NB4 (cell line): ENCODE results near the gene RBM46.

Experiments
- MYC ChIP-seq: IDR thresholded peaks from 2 replicates; pipeline ENCODE4 v1.6.1; 2011; ENCODE audit warnings: low read depth, low read length
- TF ChIP-seq, protein P1 (sequence below): IDR thresholded peaks from one replicate; pipeline ENCODE4 v1.5.1; 2012; ENCODE audit warnings: low read depth, low read length

DNA sequence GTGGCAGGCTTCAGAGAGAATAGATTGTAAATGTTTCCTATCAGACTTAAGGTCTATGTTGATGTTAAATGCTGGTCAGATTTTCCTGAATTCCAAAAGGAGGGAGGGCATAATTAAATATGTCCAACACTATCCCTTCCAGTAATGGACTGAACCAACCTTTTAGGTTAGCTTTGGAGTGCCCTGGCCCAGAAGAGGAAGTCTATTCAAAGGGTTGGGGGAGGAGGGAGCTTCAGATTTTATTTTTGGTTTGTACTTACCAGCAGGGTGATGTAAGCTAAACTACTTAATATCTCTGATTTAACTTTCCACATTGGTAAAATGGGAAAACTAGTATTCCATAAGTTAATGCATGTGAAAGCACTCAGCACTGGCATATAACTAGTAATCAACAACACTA is 91.1 kb downstream of the RBM46 start:
- no peak for TF ChIP-seq MYC
- TF ChIP-seq, protein P1, sequence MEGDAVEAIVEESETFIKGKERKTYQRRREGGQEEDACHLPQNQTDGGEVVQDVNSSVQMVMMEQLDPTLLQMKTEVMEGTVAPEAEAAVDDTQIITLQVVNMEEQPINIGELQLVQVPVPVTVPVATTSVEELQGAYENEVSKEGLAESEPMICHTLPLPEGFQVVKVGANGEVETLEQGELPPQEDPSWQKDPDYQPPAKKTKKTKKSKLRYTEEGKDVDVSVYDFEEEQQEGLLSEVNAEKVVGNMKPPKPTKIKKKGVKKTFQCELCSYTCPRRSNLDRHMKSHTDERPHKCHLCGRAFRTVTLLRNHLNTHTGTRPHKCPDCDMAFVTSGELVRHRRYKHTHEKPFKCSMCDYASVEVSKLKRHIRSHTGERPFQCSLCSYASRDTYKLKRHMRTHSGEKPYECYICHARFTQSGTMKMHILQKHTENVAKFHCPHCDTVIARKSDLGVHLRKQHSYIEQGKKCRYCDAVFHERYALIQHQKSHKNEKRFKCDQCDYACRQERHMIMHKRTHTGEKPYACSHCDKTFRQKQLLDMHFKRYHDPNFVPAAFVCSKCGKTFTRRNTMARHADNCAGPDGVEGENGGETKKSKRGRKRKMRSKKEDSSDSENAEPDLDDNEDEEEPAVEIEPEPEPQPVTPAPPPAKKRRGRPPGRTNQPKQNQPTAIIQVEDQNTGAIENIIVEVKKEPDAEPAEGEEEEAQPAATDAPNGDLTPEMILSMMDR = no peak
